Spleen (tissue), 7 donors: ENCODE results near the gene ENTPD8.

Experiments
- POLR2A ChIP-seq, 3 donors: fragments of 450-650 bp; IDR thresholded peaks; one replicate each; pipeline ENCODE4 v1.5.1; 2017; ENCODE audit warnings: antibody characterized with exemption in 3 of 3, mild to moderate bottlenecking in 1 of 3
- TF ChIP-seq, protein P1 (sequence below), 11 experiments: fragments of 200-600 bp in 7 of 11; fragments of 450-650 bp in 4 of 11; sonication (generic) in 4 of 11; IDR thresholded peaks in 8 of 11; conservative IDR thresholded peaks in 3 of 11; 1 replicate in 7 of 11; 2 replicates in 4 of 11; pipeline versions ENCODE4 v1.4.0 to v1.8.0; 2016 to 2021; ENCODE audit warnings: antibody characterized with exemption in 11 of 11, inconsistent platforms in 4 of 11, mild to moderate bottlenecking in 1 of 11
- donor health status: DM: no; HTN: no; CAD: no; lungs with moderate emphysema.
- donor health status: DM: no; HTN: no; CAD: no.
- donor health status: DM: no; HTN: no; CAD: no.

DNA sequence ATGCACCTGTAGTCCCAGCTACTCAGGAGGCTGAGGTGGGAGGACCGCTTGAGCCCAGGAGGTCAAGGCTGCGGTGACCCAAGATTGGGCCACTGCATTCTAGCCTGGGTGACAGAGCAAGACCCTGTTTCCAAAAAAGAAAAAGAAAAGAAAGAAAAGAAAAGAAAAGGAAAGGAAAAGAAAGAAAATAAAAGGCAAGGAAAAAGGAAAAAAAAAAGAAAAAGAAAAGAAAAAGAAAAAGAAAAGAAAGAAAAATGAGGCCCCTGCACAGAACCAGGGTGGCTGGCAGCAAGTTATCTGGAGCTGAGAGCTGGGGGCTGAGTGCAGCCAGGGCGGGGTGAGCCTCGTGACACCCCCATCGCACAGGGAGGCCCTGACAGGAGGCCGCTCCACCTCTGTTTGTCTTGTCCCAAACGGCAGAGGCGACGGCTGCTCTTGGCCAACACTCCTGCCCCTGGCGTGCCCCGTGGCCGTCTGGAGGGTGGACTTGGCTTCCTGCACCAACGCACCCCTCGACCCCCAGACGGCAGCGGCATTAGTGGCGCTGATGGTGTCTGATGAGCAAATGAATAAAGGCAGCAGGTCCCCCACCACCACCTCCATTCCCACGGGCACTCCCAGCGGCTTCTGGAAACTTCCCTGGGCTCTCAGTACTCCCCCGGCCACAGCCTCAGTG is 34.9 kb downstream of the ENTPD8 start:
- TF ChIP-seq, protein P1, sequence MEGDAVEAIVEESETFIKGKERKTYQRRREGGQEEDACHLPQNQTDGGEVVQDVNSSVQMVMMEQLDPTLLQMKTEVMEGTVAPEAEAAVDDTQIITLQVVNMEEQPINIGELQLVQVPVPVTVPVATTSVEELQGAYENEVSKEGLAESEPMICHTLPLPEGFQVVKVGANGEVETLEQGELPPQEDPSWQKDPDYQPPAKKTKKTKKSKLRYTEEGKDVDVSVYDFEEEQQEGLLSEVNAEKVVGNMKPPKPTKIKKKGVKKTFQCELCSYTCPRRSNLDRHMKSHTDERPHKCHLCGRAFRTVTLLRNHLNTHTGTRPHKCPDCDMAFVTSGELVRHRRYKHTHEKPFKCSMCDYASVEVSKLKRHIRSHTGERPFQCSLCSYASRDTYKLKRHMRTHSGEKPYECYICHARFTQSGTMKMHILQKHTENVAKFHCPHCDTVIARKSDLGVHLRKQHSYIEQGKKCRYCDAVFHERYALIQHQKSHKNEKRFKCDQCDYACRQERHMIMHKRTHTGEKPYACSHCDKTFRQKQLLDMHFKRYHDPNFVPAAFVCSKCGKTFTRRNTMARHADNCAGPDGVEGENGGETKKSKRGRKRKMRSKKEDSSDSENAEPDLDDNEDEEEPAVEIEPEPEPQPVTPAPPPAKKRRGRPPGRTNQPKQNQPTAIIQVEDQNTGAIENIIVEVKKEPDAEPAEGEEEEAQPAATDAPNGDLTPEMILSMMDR (IDR thresholded peaks at IDR 0.05 in 8 of 11, conservative IDR thresholded peaks at IDR 0.05 in 3 of 11): no peak
- no peak for TF ChIP-seq POLR2A (IDR thresholded peaks at IDR 0.05)
